ENCODE data around the gene GPR153. TPM values are rescaled to one million over a fixed set of nuclear protein-coding genes. Genes with fewer than 3 reads are reported as not detected.

The GPR153 gene
- polyA plus RNA-seq, 1 donor from 2014 or later, result 26.9 TPM

- H3K79me2 ChIP-seq (replicated peaks; ENCODE audit: insufficient read depth, low read length), result peaks cover 14% of the 10 kb centered on the region
- no peak overlapping the region for H2AFZ ChIP-seq (ENCODE audit: low read depth, low read length)
- H3F3A ChIP-seq (ENCODE audit: insufficient read depth, low read length, poor library complexity, severe bottlenecking), result no peaks in the 10 kb centered on the region
- H4K20me1 ChIP-seq (ENCODE audit: insufficient read depth), result no peaks in the 10 kb centered on the region
- H3K27me3 ChIP-seq (ENCODE audit: insufficient read depth, low read depth, low read length), result peaks cover 29% of the 10 kb centered on the region
- no peaks in the 10 kb centered on the region for H3K9me3 ChIP-seq (ENCODE audit: low read length)
- H3K4me3 ChIP-seq (ENCODE audit: low read length), result no peak overlapping the region
- no peak overlapping the region for H3K9ac ChIP-seq (ENCODE audit: low read length)
- TF ChIP-seq EZH2 (IDR thresholded peaks at IDR 0.05; ENCODE audit: borderline replicate concordance, insufficient read depth, low read length, poor library complexity, severe bottlenecking) (no peak), MXI1 (conservative IDR thresholded peaks at IDR 0.05; ENCODE audit: poor library complexity, severe bottlenecking) (no peak), TAF1 (IDR thresholded peaks at IDR 0.05; ENCODE audit: low read depth) (no peak), POLR2AphosphoS5 (IDR thresholded peaks at IDR 0.05) (no peak), REST (IDR thresholded peaks at IDR 0.05; ENCODE audit: borderline replicate concordance) (no peak), SMC3 (conservative IDR thresholded peaks at IDR 0.05; ENCODE audit: poor library complexity) (no peak), EP300 (conservative IDR thresholded peaks at IDR 0.05; ENCODE audit: poor library complexity, severe bottlenecking) (no peak), RAD21 (conservative IDR thresholded peaks at IDR 0.05) (no peak), CTCF (IDR thresholded peaks at IDR 0.05; ENCODE audit: poor library complexity, severe bottlenecking) (no peak)
- no peaks in the 10 kb centered on the region for H3K9me2 ChIP-seq (ENCODE audit: insufficient read depth, low read length)
- peaks cover 4% of the 10 kb centered on the region for H3K36me3 ChIP-seq (ENCODE audit: insufficient read depth, low read length)
- H3K4me2 ChIP-seq (ENCODE audit: low read length), result no peak overlapping the region
- no peak overlapping the region for H3K27ac ChIP-seq (ENCODE audit: low read length)
Measured at GRCh38 chr1:6237093-6237492, 23.8 kb downstream of the GPR153 start.

- H3K79me2 ChIP-seq (replicated peaks; ENCODE audit: insufficient read depth, low read length), result peaks cover 14% of the 10 kb centered on the region
- peak overlapping the region; percentile 87 for H3K4me3 ChIP-seq (ENCODE audit: low read length)
- no peak overlapping the region for H2AFZ ChIP-seq (ENCODE audit: low read depth, low read length)
- H3K27me3 ChIP-seq (ENCODE audit: insufficient read depth, low read depth, low read length), result peaks cover 11% of the 10 kb centered on the region
- no peak overlapping the region for H3K27ac ChIP-seq (ENCODE audit: low read length)
- H4K20me1 ChIP-seq (ENCODE audit: insufficient read depth), result no peaks in the 10 kb centered on the region
- no peaks in the 10 kb centered on the region for H3K9me3 ChIP-seq (ENCODE audit: low read length)
- no peaks in the 10 kb centered on the region for H3F3A ChIP-seq (ENCODE audit: insufficient read depth, low read length, poor library complexity, severe bottlenecking)
- TF ChIP-seq POLR2AphosphoS5 (IDR thresholded peaks at IDR 0.05), result no peak
- no peak for TF ChIP-seq REST (IDR thresholded peaks at IDR 0.05; ENCODE audit: borderline replicate concordance)
- no peak for TF ChIP-seq SMC3 (conservative IDR thresholded peaks at IDR 0.05; ENCODE audit: poor library complexity)
- no peak for TF ChIP-seq RAD21 (conservative IDR thresholded peaks at IDR 0.05)
- no peak for TF ChIP-seq TAF1 (IDR thresholded peaks at IDR 0.05; ENCODE audit: low read depth)
- no peak for TF ChIP-seq MXI1 (conservative IDR thresholded peaks at IDR 0.05; ENCODE audit: poor library complexity, severe bottlenecking)
- no peak for TF ChIP-seq CTCF (IDR thresholded peaks at IDR 0.05; ENCODE audit: poor library complexity, severe bottlenecking)
- no peak for TF ChIP-seq EP300 (conservative IDR thresholded peaks at IDR 0.05; ENCODE audit: poor library complexity, severe bottlenecking)
- no peak for TF ChIP-seq EZH2 (IDR thresholded peaks at IDR 0.05; ENCODE audit: borderline replicate concordance, insufficient read depth, low read length, poor library complexity, severe bottlenecking)
- peak overlapping the region; percentile 70 for H3K9ac ChIP-seq (ENCODE audit: low read length)
- H3K9me2 ChIP-seq (ENCODE audit: insufficient read depth, low read length), result no peaks in the 10 kb centered on the region
- peak overlapping the region; percentile 98 for H3K4me2 ChIP-seq (ENCODE audit: low read length)
- H3K36me3 ChIP-seq (ENCODE audit: insufficient read depth, low read length), result peaks cover 4% of the 10 kb centered on the region
Measured at GRCh38 chr1:6235296-6235677, 25.6 kb downstream of the GPR153 start.

Measured in neural cell (in vitro differentiated cells).